ENCODE data around the gene ADIPOR1.
"Not testable (repeated sequence)": the region's sequence is repeated elsewhere in the genome, so short reads cannot be mapped to it uniquely, and the experiment has no call there.

ADIPOR1 gene

GRCh38 chr1:202968351-202968750 is 10.2 kb upstream of the ADIPOR1 start:
- no peak for DNase-seq

- DNase-seq: no peak
Observed at GRCh38 chr1:202967684-202968281, 9.7 kb upstream of the ADIPOR1 start.

GRCh38 chr1:202966006-202966898 is 8.1 kb upstream of the ADIPOR1 start:
- DNase-seq: no peak

GRCh38 chr1:202965422-202965821 is 7.3 kb upstream of the ADIPOR1 start:
- DNase-seq: no peak

GRCh38 chr1:202964791-202965410 is 6.8 kb upstream of the ADIPOR1 start:
- no peak for DNase-seq

- DNase-seq: no peak
Observed at GRCh38 chr1:202961220-202961880, 3.2 kb upstream of the ADIPOR1 start.

- no peak for DNase-seq
Observed at GRCh38 chr1:202959276-202959620, 1.1 kb upstream of the ADIPOR1 start.

GRCh38 chr1:202958544-202959275 is 598 bp upstream of the ADIPOR1 start:
- no peak for DNase-seq

- DNase-seq: no peak
Observed at GRCh38 chr1:202956969-202957368, 1.1 kb downstream of the ADIPOR1 start.

GRCh38 chr1:202954057-202954745 is 3.9 kb downstream of the ADIPOR1 start:
- no peak for DNase-seq

- no peak for DNase-seq
Observed at GRCh38 chr1:202953392-202953791, 4.7 kb downstream of the ADIPOR1 start.

- DNase-seq: no peak
Observed at GRCh38 chr1:202952818-202953217, 5.3 kb downstream of the ADIPOR1 start.

GRCh38 chr1:202952099-202952498 is 6.0 kb downstream of the ADIPOR1 start:
- no peak for DNase-seq

- DNase-seq: no peak
Observed at GRCh38 chr1:202951437-202951836, 6.7 kb downstream of the ADIPOR1 start.

GRCh38 chr1:202945483-202945882 is 12.6 kb downstream of the ADIPOR1 start:
- no peak for DNase-seq

GRCh38 chr1:202944438-202944921 is 13.6 kb downstream of the ADIPOR1 start:
- no peak for DNase-seq

GRCh38 chr1:202942426-202942825 is 15.7 kb downstream of the ADIPOR1 start:
- DNase-seq: no peak

- no peak for DNase-seq
Observed at GRCh38 chr1:202941372-202941771, 16.7 kb downstream of the ADIPOR1 start.

GRCh38 chr1:202940561-202940960 is 17.6 kb downstream of the ADIPOR1 start:
- DNase-seq: no peak

GRCh38 chr1:202938287-202938925 is 19.7 kb downstream of the ADIPOR1 start:
- no peak for DNase-seq

GRCh38 chr1:202936409-202936808 is 21.7 kb downstream of the ADIPOR1 start:
- not testable (repeated sequence) for DNase-seq

Data from stimulated activated CD4-positive, alpha-beta T cell treated with anti-CD3 and anti-CD28 coated beads, Interleukin-4, amount 100 ng/mL, for 24 hours (primary cell).